DMS153 (cell line): ENCODE data around the gene SREBF2.
"Not testable (repeated sequence)": the region's sequence is repeated elsewhere in the genome, so short reads cannot be mapped to it uniquely, and the experiment has no call there.

ENCODE experiments used
- DNase-seq: peaks from one replicate; lab custom pipeline; 2025; lab: John Stamatoyannopoulos, UW

SREBF2 gene

DNA sequence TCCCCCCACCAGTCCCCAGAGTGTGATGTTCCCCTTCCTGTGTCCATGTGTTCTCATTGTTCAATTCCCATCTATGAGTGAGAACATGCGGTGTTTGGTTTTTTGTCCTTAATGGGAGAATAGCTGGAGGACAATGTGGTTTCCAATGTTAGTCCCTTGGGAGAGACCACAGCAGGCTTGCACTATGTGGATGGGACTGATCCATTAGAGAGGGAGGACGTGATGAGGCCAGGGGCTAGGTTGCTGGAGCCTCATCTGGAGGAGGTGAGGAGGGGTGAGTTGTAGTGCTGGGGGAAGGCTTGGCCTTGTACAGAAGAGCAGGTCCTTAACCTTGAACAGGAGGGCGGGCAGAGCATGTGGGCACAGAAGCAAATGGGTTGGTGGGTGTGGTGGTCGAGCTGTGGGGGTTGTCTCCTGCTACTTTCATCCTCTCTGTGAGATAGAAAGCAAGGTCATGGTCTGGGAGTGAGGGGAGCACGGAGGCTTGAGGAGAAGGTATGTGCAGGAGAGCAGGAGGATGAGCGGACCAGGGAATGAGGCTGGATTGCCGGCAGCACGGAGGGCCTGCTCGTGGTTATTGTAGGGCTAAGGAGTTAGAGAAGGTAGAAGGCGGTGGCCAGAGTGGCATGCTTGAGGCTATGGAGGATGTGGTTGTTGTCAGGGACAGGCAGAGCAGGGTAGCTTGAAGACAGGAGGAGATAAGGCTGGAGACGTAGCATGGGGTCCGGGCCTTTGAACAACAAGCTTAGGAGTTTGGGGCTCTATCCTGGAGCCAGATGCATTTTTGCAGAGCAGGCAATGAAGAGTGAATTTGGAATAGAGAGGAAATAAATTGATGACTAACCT, 11.2 kb upstream of the SREBF2 start:
- DNase-seq: no peak

DNA sequence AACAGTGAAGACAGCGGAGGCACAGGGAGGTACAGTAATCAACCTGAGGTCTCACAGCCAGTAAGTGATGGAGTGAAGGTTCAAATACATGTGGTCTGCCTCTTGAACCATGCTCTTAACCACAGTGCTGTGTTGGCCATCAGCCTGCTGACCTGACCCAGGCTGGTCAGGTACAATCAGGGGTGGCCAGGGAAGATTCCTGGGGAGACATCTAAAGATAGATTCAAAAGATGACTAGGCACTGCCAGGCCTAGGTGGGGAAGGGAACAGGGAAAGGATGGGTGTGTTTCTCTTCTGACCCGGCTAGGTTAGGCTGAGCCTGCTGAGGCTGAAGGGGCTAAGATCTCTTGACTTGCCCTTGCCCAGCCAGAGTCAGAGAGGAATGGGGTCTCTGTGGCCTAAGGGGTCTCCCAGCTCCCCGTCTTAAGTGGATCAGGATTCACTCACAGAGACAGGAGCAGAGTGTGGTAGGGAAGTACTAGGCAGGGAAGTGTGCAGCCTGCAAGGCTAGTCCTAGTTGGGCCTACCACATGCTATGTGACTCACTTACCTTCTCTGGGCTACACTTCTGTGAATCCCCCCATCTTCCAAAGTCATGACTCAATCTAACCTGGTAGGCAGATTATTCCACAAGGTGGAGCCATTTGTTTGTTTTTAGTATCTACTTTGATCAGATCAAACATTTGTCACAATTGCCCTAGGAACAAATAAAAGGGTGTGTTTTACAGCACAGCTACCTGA, 10.4 kb upstream of the SREBF2 start:
- peak; percentile 34 for DNase-seq

DNA sequence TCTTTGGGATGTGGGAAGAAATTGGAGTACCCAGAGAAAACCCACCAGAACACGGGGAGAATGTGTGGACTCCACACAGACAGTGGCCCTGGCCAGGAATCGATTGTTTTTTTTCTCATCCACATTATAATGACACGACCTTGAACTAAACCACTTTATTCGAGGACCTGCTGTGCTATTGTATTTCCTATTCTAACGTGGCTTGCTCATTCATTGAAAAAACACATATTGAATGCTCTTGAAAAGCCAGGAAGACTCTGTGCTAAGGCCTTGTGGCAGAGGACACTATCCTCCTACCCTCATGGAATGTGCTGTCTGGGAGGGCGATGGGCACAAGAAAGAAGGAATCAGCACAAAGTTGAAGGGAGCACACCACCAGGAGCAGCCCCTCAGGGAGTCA, 9.1 kb upstream of the SREBF2 start:
- DNase-seq: no peak

- DNase-seq: no peak
Observed at GRCh38 chr22:41825376-41825775, 7.5 kb upstream of the SREBF2 start.

DNA sequence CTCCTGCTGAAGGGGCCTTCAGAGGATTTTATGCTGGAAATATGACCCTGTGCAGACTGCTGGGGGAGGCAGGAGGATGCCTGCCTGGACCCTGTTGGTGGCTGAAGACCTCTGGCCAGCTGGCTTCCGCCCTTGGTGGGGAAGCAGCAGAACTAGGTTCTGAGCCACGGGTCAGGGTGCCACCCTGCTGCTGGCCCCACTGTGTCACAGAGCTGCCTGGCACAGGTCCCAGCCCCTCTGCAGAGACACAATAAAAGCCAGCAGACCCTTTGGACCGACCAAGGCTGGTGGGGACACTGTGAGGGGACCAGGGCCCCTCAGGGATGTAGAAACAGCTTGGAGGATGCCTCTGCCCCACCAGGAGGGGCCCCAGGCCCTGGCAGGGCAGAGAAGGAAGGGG, 6.9 kb upstream of the SREBF2 start:
- no peak for DNase-seq

DNA sequence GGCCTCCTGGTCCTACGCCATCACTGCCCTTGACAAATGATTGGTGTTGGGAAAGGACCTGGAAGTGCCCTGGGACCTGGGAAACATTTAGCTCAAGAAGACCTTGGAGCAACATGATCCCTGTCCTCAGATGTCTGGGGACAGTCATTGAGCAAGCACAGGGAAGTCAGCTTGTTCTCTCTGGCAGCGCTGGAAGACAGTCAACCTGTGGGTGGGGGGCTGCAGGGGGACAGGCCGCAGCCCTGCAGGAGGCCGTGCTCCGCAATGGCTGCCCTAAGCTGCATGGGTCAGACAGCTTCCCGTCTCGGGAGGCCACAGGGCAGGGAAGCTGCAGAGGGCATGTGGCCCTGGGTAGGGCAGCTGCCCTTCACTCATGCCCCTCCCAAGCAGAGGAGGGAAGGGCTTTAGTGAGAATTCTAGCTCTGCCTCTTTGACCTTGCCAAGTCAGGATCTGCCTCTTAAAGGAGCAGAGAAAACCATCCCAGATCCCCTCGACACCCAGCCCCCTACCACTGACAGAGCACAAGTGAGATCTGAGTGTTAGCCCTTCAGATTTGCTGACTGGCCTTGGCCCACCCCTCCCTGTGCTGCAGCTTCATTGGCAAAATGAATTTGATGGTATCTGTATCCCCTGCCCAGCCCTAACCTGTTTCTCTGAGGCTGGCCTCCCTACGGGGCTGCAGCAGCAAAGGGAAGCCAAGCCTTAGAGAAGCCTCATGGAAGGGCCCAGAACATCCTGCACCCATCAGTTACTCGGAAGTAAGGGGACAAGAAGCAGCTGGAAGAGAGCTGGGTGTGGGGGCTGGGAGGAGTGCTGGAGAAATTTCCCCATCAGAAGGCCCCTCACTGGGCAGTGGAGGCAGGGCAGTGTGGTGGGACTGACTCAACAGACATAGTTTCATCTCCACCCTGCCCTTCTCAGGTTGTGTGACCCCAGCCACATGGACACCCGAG, 6.2 kb upstream of the SREBF2 start:
- DNase-seq: no peak

- DNase-seq: no peak
Observed at GRCh38 chr22:41827671-41828070, 5.2 kb upstream of the SREBF2 start.

GRCh38 chr22:41828516-41828915, 4.4 kb upstream of the SREBF2 start:
- DNase-seq: peak; percentile 83

GRCh38 chr22:41830174-41830573, 2.7 kb upstream of the SREBF2 start:
- no peak for DNase-seq

GRCh38 chr22:41831383-41831782, 1.5 kb upstream of the SREBF2 start:
- no peak for DNase-seq

GRCh38 chr22:41831828-41832552, 915 bp upstream of the SREBF2 start:
- DNase-seq: no peak

DNA sequence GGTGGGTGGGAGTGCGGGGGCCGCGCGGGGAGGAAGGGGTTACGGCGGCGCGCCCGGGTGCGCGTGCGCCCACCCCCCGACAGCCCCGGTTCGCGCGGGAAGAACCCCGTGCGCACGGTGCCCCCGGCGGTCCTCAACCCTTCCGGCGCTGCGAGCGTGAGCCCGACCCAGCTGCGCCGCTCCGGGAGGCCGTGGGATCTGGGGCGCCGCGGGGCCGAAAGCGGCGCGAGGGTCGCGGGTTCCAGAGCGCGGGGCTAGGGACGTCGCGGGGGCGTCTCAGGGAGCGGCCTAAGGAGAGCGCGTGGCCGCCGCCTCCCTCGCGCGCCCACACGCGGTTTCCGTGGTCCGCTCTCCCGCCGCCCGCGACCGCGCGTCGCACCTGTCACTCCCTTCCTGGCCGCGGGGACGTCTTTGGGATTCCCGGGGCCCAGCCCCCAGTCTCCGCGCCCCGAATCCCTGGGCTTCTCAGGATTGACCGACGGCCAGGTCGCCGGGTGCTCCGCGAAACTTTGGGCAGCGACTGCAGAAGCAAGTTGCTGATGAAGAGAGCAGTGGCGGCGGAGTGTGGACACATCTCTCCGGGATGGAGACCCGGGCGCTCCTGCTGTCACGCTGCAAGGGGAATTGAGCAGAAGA, 582 bp downstream of the SREBF2 start:
- DNase-seq: no peak

GRCh38 chr22:41834005-41834944, 1.4 kb downstream of the SREBF2 start:
- no peak for DNase-seq

GRCh38 chr22:41835462-41835861, 2.6 kb downstream of the SREBF2 start:
- DNase-seq: not testable (repeated sequence)

GRCh38 chr22:41836551-41836950, 3.6 kb downstream of the SREBF2 start:
- no peak for DNase-seq

- no peak for DNase-seq
Observed at GRCh38 chr22:41838842-41839618, 6.1 kb downstream of the SREBF2 start.

- DNase-seq: no peak
Observed at GRCh38 chr22:41840216-41840615, 7.3 kb downstream of the SREBF2 start.

- no peak for DNase-seq
Observed at GRCh38 chr22:41841085-41841712, 8.3 kb downstream of the SREBF2 start.
